Left lung (tissue), 10 donors: ENCODE results near the gene ZNF221. TPM values are rescaled to one million over a fixed set of nuclear protein-coding genes. Genes with fewer than 3 reads are reported as not detected.
"Not testable (repeated sequence)": the region's sequence is repeated elsewhere in the genome, so short reads cannot be mapped to it uniquely, and the experiment has no call there.

ENCODE experiments used
- ATAC-seq: fragments of 200-7000 bp; cut with Tn5 transposase; one replicate; pipeline ENCODE4 v1.9.1; 2020; ENCODE audit warnings: moderate library complexity
- DNase-seq, 4 donors: peaks; one replicate each; pipeline ENCODE4 v3.0.0-alpha.2; 2013 to 2020
- H3K27ac ChIP-seq, 2 donors: fragments of 200-600 bp; sonication (generic) in 1 of 2; one replicate each; pipeline versions ENCODE4 v1.5.0 to v1.8.0; 2020 to 2021
- H3K27me3 ChIP-seq, 2 donors: fragments of 200-600 bp; sonication (generic) in 1 of 2; one replicate each; pipeline versions ENCODE4 v1.5.0 to v1.8.0; 2020 to 2021
- H3K36me3 ChIP-seq, 2 donors: fragments of 200-600 bp; sonication (generic) in 1 of 2; one replicate each; pipeline versions ENCODE4 v1.5.0 to v1.8.0; 2020 to 2021
- H3K4me1 ChIP-seq, 2 donors: fragments of 200-600 bp; one replicate each; pipeline ENCODE4 v1.8.0; 2021
- H3K4me3 ChIP-seq, 2 donors: fragments of 200-600 bp; sonication (generic) in 1 of 2; one replicate each; pipeline versions ENCODE4 v1.5.0 to v1.8.0; 2020 to 2021; ENCODE audit warnings: mild to moderate bottlenecking in 1 of 2
- H3K9me3 ChIP-seq, 2 donors: fragments of 200-600 bp; sonication (generic) in 1 of 2; one replicate each; pipeline versions ENCODE4 v1.5.0 to v1.8.0; 2020 to 2021
- CTCF ChIP-seq, 2 donors: fragments of 200-600 bp; sonication (generic) in 1 of 2; IDR thresholded peaks; one replicate each; pipeline versions ENCODE4 v1.5.0 to v1.8.0; 2021; ENCODE audit warnings: antibody characterized with exemption in 2 of 2
- intact Hi-C, 2 donors: fragments of 100-400 bp; cut with DNase I; formaldehyde crosslinking; loops; one replicate each; pipeline versions ENCODE4 v1.11.2 to v1.14.2; 2022
- polyA plus RNA-seq, 6 donors: library from polyadenylated mRNA; unstranded; fragments of 120-200 nt; gene quantifications; one replicate each; pipeline ENCODE4 v1.2.1, GENCODE V29; 2013; ENCODE audit not compliant: insufficient read length in 6 of 6
- total RNA-seq, 2 donors: library from RNA; stranded (reverse); fragmentation: NEBNext Ultra II Directional; extraction: Animal tissue kit (Norgen Biotek cat#: 25700); gene quantifications; one replicate each; pipeline ENCODE4 v1.2.1, GENCODE V29; 2021
- donor health status: DM: no; HTN: yes; CAD: no.
- donor health status: DM: no; HTN: no; CAD: no.

The ZNF221 gene
- total and polyA plus RNA-seq, 8 donors, result 4.3 to 11.9 (median 9.3) TPM

GRCh38 chr19:43936188-43936587 is 14.8 kb upstream of the ZNF221 start:
- Histone ChIP-seq H3K4me1 (peaks cover 8 to 19% of the 10 kb centered on the region in 2 donors), H3K9me3 (peaks cover 0 to 21% of the 10 kb centered on the region in 2 donors), H3K4me3 (no peak overlapping the region), H3K27me3 (no peaks in the 10 kb centered on the region), H3K36me3 (peaks cover 0 to 19% of the 10 kb centered on the region in 2 donors), H3K27ac (no peak overlapping the region)
- ATAC-seq (no peak), DNase-seq (no peak)
- TF ChIP-seq CTCF (IDR thresholded peaks at IDR 0.05), result no peak
- intact Hi-C loops, result no loop called here

GRCh38 chr19:43939557-43940260 is 11.3 kb upstream of the ZNF221 start:
- Histone ChIP-seq H3K27ac (no peak overlapping the region), H3K4me3 (no peak overlapping the region), H3K4me1 (peaks cover 5 to 6% of the 10 kb centered on the region in 2 donors), H3K9me3 (peaks cover 0 to 27% of the 10 kb centered on the region in 2 donors), H3K27me3 (no peaks in the 10 kb centered on the region), H3K36me3 (no peaks in the 10 kb centered on the region)
- TF ChIP-seq CTCF (IDR thresholded peaks at IDR 0.05), result no peak
- intact Hi-C loops, result no loop called here
- DNase-seq, result no peak
- ATAC-seq, result no peak

GRCh38 chr19:43940719-43941118 is 10.3 kb upstream of the ZNF221 start:
- no peak for TF ChIP-seq CTCF (IDR thresholded peaks at IDR 0.05)
- Histone ChIP-seq H3K4me1 (peaks cover 3% of the 10 kb centered on the region in 2 donors), H3K36me3 (no peaks in the 10 kb centered on the region), H3K4me3 (no peak overlapping the region), H3K27ac (no peak overlapping the region), H3K9me3 (peaks cover 0 to 29% of the 10 kb centered on the region in 2 donors), H3K27me3 (no peaks in the 10 kb centered on the region)
- ATAC-seq (no peak), DNase-seq (no peak)
- intact Hi-C loops, result no loop called here

GRCh38 chr19:43941209-43941608 is 9.8 kb upstream of the ZNF221 start:
- H3K9me3 ChIP-seq, result peaks cover 0 to 29% of the 10 kb centered on the region in 2 donors
- no peaks in the 10 kb centered on the region for H3K27me3 ChIP-seq
- no peak overlapping the region for H3K27ac ChIP-seq
- no peak overlapping the region for H3K4me3 ChIP-seq
- no peak for TF ChIP-seq CTCF (IDR thresholded peaks at IDR 0.05)
- ATAC-seq, result no peak
- no peak for DNase-seq
- H3K4me1 ChIP-seq, result no peaks in the 10 kb centered on the region
- intact Hi-C loops, result no loop called here
- no peaks in the 10 kb centered on the region for H3K36me3 ChIP-seq

- intact Hi-C loops, H3K27me3 ChIP-seq, H3K36me3 ChIP-seq, H3K27ac ChIP-seq, DNase-seq, ATAC-seq, H3K4me3 ChIP-seq, H3K4me1 ChIP-seq: not testable (repeated sequence)
- peaks cover 0 to 45% of the 10 kb centered on the region in 2 donors for H3K9me3 ChIP-seq
These were observed 3.6 kb upstream of the ZNF221 start for GRCh38 chr19:43947412-43947811.

GRCh38 chr19:43949803-43950202 is 1.2 kb upstream of the ZNF221 start:
- H3K27ac ChIP-seq, H3K4me3 ChIP-seq, intact Hi-C loops: not testable (repeated sequence)

More at GRCh38 chr19:43949803-43950202, 1.2 kb upstream of the ZNF221 start:
- Histone ChIP-seq H3K9me3 (peaks cover 0 to 62% of the 10 kb centered on the region in 2 donors), H3K36me3 (peaks cover 0 to 12% of the 10 kb centered on the region in 2 donors)
- not testable (repeated sequence) for H3K27me3 ChIP-seq, ATAC-seq, H3K4me1 ChIP-seq, DNase-seq
